Cerebellar cortex (tissue), 1 donor: ENCODE results near the gene LDLRAD3.

Experiments used
- DNase-seq: peaks from one replicate; pipeline ENCODE4 v3.0.0-alpha.2; 2015; ENCODE audit warnings: low spot score

The LDLRAD3 gene

GRCh38 chr11:35927682-35928081, 16.2 kb upstream of the LDLRAD3 start:
- peak; percentile 35 for DNase-seq

- no peak for DNase-seq
These were observed 15.0 kb upstream of the LDLRAD3 start for GRCh38 chr11:35928688-35929395.

- DNase-seq: no peak
These were observed 13.4 kb upstream of the LDLRAD3 start for GRCh38 chr11:35930466-35930865.

- no peak for DNase-seq
These were observed 11.7 kb upstream of the LDLRAD3 start for GRCh38 chr11:35932121-35932520.

- no peak for DNase-seq
These were observed 11.1 kb upstream of the LDLRAD3 start for GRCh38 chr11:35932681-35933319.

GRCh38 chr11:35933320-35933871, 10.5 kb upstream of the LDLRAD3 start:
- no peak for DNase-seq

- no peak for DNase-seq
These were observed 9.6 kb upstream of the LDLRAD3 start for GRCh38 chr11:35934271-35934670.

- DNase-seq: no peak
These were observed 8.9 kb upstream of the LDLRAD3 start for GRCh38 chr11:35934981-35935380.

- DNase-seq: no peak
These were observed 8.5 kb upstream of the LDLRAD3 start for GRCh38 chr11:35935390-35935789.

GRCh38 chr11:35937111-35937510, 6.8 kb upstream of the LDLRAD3 start:
- no peak for DNase-seq

- DNase-seq: no peak
These were observed 6.2 kb upstream of the LDLRAD3 start for GRCh38 chr11:35937700-35938099.

- no peak for DNase-seq
These were observed 5.6 kb upstream of the LDLRAD3 start for GRCh38 chr11:35938231-35938630.

GRCh38 chr11:35943309-35943708, 553 bp upstream of the LDLRAD3 start:
- no peak for DNase-seq

- no peak for DNase-seq
These were observed 758 bp downstream of the LDLRAD3 start for GRCh38 chr11:35944503-35945136.

- DNase-seq: peak; percentile 51
These were observed 1.3 kb downstream of the LDLRAD3 start for GRCh38 chr11:35945137-35945518.

GRCh38 chr11:35946766-35947165, 2.9 kb downstream of the LDLRAD3 start:
- peak; percentile 20 for DNase-seq

- peak; percentile 12 for DNase-seq
These were observed 3.6 kb downstream of the LDLRAD3 start for GRCh38 chr11:35947437-35947836.

- peak; percentile 13 for DNase-seq
These were observed 5.4 kb downstream of the LDLRAD3 start for GRCh38 chr11:35949242-35949641.

GRCh38 chr11:35950082-35950481, 6.2 kb downstream of the LDLRAD3 start:
- DNase-seq: no peak

GRCh38 chr11:35951680-35952079, 7.8 kb downstream of the LDLRAD3 start:
- no peak for DNase-seq

GRCh38 chr11:35953081-35953760, 9.4 kb downstream of the LDLRAD3 start:
- DNase-seq: peak; percentile 78

- no peak for DNase-seq
These were observed 10.3 kb downstream of the LDLRAD3 start for GRCh38 chr11:35954205-35954604.
